GM19025 (cell line): ENCODE data around the gene FREM3.
"Not testable (repeated sequence)": the region's sequence is repeated elsewhere in the genome, so short reads cannot be mapped to it uniquely, and the experiment has no call there.

Experiments used
- ATAC-seq: cut with Tn5 transposase; IDR thresholded peaks from one replicate; pipeline ENCODE4 v1.9.1; 2021; ENCODE audit warnings: mild to moderate bottlenecking, low read depth, moderate library complexity; ENCODE audit not compliant: unreplicated experiment

Gene FREM3

GRCh38 chr4:143586080-143586479 lies 114.4 kb downstream of the FREM3 start:
- ATAC-seq: no peak

- no peak for ATAC-seq
Observed at GRCh38 chr4:143585548-143585947, 114.9 kb downstream of the FREM3 start.

GRCh38 chr4:143581331-143581946 lies 119.0 kb downstream of the FREM3 start:
- no peak for ATAC-seq

GRCh38 chr4:143575331-143575730 lies 125.1 kb downstream of the FREM3 start:
- no peak for ATAC-seq

DNA sequence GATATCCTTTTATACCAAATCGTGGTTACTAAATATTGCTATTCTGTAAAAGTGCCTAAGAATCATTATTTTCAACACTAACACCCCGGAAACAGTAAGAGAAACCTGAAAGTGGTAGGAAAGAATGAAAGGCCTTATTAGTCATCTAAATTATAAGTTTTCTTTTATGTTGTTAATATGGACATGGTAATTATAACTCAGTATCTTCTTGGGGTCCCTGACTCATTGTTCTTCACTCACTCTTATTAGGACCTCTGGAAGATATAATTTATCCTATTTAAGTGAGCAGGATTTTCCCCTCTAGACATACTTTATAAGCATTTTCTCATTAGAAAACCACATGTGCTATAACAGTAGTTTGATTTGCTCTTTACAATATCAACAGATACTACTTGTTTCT lies 136.0 kb downstream of the FREM3 start:
- ATAC-seq: no peak

DNA sequence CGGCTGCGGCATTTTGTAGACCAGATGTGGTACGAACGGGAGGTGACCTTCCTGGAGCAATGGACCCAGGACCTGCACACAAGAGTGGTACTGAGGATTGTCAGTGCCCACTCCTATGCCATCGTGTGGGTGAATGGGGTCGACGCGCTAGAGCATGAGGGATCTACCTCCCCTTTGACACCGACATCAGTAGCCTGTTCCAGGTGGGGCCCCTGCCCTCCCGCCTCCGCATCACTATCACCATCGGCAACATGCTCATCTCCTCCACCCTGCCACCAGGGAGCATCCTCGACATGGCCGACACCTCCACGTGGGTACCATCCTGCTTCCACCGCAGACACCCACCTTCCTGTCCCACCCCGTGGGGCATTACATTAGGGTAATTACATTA lies 140.7 kb downstream of the FREM3 start:
- no peak for ATAC-seq

DNA sequence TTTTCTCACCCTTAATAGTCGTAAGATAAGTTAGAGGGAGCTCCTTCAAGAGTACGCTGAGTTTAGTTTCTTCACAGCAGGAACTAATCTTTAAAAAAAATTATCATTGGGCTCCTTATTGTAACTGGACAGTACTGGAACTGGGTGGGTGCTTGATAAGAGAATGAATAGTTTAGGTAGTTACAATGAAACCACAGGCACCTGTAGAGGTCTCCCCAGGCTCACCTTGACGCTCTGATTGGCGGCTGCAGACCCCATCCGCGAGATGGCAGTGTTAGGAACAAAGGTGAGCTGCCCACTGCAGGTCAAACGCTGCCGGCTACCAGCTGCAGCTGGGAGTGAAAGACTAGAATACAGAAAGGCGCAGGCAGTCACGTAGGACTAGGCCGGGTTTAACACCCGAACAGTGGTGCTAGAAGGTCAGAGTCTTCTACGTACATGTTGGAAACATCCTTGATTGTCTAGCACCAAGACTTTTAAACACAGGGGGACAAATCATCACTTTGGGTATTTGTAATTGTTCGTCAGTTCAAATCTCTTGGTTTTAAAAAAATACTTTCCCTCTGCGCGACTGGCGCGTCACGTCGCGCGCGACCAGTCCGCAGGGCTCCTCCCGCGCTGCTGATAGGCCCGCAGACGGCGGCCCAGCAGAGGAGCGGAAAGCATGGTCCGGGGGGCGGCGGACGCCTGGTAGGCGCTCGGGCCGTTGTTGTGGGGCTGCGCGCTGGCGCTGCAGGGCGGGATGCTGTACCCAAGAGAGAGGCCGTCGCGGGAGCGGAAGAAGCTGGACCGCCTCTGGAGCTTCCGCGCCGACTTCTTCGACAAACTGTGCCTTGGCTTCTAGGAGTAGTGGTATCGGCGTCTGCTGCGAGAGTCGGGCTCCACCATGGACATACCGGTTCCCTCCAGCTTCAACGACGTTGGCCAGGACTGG lies 141.4 kb downstream of the FREM3 start:
- ATAC-seq: peak; percentile 82

GRCh38 chr4:143558286-143558685 lies 142.2 kb downstream of the FREM3 start:
- no peak for ATAC-seq

GRCh38 chr4:143555676-143556075 lies 144.8 kb downstream of the FREM3 start:
- ATAC-seq: no peak

DNA sequence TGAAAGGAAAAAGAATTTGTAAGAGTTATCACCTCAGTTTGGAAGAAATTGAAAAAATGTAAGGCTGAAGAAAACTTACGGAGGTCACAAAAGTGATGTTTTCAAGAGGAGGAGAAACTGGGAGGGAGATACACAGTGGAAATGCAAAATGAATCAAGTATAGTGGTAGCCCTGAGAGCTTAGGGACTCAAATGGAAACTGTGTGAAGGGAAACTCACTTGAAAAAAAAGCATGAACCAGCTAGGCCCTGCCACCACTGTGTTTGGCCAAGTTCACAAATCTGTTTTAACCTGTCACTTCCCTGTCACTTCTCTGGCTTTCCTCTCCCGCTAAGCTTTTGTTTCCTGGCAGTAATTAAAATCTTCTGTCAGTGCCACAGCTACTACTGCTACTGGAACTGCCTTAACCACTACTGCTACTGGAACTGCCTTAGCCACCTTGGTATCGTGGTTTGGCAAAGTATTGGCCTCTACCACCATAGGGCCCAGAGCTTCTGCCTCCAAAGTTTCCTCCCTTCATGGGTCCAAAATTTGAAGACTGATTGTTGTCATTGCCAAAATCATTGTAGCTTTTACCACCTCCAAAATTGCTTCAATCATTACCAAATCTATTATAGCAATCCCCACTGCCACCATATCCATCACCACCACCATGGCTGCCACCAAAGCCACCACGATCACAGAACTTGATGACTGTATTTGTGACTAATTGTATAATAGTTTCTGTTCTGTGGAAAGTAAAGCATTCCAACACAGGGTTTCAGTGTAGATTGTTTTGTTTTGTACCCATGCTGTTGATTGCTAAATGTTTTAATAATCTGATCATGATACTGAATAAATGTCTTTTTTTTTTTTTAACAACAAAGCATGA lies 145.5 kb downstream of the FREM3 start:
- peak; percentile 47 for ATAC-seq

DNA sequence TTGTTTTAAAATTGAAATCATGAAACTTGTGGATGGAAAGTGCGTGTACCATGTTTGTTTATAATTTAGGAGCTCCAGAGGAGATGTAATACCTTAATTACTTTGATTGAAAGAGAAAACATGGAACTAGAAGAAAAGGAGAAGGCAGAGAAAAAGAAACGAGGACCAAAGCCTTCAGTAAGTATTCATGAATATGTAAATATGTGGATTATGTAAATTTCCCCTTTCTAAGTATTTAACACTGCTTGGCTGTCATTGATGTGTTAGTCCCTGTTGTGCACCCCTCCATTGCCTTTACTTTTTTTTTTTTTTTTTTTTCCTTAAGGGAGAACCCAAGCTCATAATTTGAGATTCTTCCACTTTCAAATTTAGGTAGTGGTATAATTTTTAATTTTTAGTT lies 150.5 kb downstream of the FREM3 start:
- ATAC-seq: no peak

- ATAC-seq: no peak
Observed at GRCh38 chr4:143539670-143540023, 160.8 kb downstream of the FREM3 start.

DNA sequence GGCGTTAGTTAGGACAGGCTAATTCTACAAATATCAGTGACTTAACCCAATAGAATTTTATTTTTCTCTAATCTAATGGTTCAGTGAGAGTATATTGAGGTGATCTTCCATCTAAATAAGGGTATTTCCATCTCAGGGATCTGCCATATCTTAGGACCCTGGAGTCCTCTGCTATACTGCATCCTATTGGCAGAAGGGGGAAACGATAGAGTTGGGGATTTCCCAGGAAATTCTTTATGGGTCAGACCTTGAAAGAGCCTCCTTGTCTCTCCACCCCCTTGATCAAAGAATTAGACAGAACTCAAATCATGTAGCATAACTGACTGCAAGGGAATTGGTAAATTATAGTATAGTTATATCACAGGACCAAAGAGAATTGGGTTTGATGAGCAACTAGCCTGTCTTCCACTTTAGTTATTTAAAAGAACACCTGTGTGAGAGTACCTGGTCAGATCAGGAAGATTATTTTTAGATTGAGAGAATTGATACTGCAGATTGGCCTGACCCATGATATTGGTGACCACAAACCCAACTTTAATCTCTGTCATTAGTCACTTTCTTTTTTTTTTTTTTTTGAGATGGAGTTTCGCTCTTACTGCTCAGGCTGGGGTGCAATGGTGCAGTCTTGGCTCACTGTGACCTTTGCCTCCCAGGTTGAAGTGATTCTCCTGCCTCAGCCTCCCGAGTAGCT lies 161.4 kb downstream of the FREM3 start:
- ATAC-seq: no peak

DNA sequence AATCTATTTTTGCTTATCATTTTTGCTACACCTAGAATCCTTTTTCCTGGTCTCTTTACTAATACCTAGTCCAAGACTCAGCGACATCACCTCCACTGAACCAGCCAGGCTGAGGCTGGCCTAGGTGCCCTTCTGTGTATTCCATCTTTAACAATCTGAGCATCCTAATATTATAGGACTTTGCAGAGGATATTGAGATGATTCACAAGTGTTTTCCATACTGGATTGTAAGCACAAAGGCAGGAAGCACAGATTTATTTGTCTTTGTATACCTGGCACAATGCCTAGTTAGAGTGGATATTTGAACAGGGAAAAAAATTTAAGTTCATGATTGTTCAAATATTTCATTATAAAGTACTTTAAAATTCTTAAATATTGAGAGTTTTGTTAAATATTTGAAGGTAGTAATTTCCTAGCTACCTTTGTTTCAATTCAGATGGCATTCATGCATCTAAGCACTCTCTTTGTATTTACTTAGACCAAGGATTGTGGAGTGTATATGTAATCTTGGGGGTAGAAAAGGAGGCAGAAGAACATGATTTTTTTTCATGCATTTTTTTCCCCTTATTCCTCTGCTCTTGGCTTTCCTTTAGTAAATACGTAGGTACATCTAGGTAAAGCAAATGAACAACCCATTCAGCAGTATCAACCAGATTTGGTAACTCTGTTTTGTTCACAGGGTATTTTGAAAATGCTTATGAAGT lies 168.5 kb downstream of the FREM3 start:
- no peak for ATAC-seq

- no peak for ATAC-seq
Observed at GRCh38 chr4:143531380-143531779, 169.1 kb downstream of the FREM3 start.

DNA sequence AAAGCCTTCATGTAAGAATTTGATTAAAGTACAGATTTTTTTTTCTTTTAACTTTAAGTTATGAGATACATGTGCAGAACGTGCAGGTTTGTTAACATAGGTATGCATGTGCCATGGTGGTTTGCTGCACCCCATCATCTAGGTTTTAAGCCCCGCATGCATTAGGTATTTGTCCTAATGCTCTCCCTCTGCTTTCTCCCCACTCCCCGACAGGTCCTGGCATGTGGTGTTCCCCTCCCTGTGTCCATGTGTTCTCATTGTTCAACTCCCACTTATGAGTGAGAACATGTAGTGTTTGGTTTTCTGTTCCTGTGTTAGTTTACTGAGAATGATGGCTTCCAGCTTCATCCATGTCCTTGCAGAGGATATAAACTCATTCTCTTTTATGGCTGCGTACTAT lies 172.4 kb downstream of the FREM3 start:
- not testable (repeated sequence) for ATAC-seq
